ENCODE results near the gene SMTNL2.

The SMTNL2 gene

GRCh38 chr17:4584101-4584916, at the start of gene SMTNL2:
TSS of gene SMTNL2 (plus strand) at chr17:4584529. CDS start at chr17:4584606, 77 bp downstream.
- DNase-seq (ENCODE audit: low read depth in 2 of 2) = no peak

- DNase-seq (ENCODE audit: low read depth in 2 of 2) = no peak
Measured at GRCh38 chr17:4534928-4535666, 49.2 kb upstream of the SMTNL2 start.

DNA sequence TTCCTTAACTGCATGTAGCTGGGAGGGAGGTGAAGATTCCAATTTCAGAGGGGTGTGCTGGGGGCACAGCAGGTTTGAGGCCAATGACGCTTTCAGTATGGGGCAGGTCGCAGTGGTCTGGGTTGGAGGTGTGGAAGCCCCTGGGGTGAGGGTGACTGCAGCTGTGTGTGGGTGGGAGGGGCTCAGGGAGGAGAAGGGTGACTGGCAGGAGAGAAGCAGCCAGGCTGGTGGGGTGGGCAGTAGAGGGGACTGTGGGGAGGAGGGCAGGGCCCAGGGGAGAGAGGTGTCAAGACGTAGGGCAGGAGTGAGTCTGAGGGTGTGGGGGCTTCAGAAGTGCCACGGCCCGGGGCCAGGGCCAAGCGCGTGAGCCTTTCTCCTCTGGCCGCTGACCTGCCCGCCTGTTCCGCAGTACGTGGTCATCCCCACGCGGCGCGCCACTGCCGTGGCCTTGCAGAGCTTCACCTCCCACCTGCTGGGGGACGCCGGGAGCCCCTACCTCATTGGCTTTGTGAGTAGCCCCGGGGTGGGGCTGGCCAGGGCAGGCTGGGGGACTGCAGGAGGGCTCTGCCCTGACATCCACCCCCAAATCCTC, 48.6 kb upstream of the SMTNL2 start:
- no peak for DNase-seq (ENCODE audit: low read depth in 2 of 2)

DNA sequence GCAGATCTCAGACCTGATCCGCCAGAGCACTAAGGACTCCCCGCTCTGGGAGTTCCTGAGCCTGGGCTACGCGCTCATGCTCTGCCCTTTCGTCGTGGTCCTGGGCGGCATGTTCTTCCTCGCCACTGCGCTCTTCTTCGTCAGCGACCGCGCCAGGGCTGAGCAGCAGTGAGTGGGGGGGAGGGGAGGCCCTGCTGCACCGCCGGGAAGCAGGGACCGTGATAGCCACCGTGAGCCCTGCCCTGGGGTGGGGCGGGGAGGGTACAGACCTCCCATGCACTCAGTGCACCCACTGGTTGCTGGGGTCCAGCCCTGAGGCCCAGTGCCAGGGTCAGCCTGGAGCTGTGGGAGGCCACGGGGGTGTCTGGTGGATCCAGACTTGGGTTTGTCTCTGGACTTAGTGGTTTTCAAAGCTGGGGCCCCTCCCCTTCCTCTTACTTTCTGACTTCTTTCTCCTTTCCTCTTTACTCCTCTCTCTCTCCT, 48.0 kb upstream of the SMTNL2 start:
- DNase-seq (ENCODE audit: low read depth in 2 of 2) = no peak

DNA sequence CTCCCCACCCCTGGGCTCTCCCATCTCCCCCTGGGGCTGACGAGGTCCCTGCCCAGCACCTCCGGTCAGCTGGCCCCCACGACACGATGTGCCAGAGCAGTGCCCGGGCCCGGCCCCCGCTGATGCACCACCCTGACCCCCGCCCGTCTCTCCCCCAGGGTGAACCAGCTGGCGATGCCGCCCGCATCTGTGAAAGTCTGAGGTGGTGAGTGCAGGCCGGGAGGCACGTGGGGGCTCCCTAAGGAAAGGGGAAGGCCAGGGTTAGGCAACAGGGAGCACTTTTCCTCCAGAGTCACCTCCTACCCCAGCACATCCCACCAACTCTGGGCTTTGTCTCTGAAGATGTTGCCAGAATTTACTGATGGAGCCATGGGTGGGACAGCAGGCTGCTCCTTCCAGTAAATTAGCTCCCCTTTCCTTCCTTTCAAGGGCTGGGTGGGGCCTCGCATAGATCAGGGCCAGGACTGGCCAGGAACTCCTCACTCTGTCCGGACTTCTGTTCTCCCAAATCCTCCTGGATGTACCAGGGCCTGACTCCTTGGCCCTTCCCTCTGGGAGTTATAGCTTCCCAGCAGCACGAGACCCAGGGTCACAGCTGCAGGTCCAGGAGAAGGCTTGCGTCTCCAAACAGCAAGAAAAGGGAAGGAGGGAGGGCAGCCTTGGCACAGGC, 47.5 kb upstream of the SMTNL2 start:
- DNase-seq (ENCODE audit: low read depth in 2 of 2) = no peak

- no peak for DNase-seq (ENCODE audit: low read depth in 2 of 2)
Measured at GRCh38 chr17:4537451-4538235, 46.7 kb upstream of the SMTNL2 start.

DNA sequence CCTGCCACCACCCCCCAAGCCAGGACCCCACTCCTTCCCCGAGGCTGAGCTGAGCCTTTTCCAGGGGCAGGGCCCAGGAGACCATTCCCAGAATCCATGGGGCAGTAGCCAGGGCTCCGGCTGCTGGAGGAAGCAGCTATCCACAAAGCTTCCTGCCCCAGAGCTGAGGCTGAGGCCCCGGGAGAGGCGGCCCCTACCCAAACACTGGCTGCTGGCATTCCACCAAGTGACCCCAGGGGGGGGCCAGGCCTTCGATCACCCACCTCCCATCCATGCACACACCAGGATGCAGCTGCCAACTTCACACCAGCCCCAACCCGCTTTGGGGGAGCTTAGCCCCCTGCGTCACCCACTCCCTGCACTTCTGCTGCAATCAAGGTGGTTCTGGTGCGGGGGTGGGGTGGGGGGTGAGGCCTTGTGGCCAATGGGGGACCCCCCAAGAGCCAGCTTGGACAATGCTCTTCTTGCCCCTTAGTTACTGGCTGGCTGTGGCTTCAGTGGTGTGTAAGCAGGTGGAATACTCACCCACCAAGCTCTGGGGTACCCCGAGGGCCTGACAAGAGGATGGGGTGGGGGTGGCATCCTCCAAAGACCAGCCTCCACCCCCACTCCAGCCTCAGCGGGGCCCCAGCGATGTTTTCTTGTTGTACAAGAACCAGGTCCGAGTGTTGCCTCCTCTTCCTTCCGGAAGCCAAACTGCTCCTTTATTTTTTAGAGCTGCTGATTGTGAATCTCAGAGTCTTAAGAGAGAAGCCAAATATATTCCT, 45.9 kb upstream of the SMTNL2 start:
- DNase-seq (ENCODE audit: low read depth in 2 of 2) = no peak

DNA sequence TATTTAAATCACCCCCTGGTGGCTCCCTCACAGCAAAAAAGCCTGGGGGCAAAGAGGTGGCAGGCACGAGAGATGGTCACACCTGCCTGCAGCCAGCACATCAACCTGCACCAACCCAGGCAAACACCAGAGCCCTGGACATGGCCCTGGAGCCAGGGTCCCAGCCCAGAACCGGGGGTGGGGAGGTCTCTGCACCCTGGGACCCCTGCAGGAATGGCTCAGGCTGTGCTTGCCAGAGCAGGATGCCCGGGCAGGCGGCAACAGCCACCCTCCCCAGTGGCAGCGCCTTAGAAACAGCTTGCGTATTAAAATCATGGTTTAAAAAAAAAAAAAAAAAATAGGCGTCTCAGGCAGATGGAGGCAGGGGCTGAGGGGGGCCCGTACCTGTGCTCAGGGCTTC, 45.3 kb upstream of the SMTNL2 start:
- DNase-seq (ENCODE audit: low read depth in 2 of 2) = no peak

- no peak for DNase-seq (ENCODE audit: low read depth in 2 of 2)
Measured at GRCh38 chr17:4539576-4540223, 44.6 kb upstream of the SMTNL2 start.

DNA sequence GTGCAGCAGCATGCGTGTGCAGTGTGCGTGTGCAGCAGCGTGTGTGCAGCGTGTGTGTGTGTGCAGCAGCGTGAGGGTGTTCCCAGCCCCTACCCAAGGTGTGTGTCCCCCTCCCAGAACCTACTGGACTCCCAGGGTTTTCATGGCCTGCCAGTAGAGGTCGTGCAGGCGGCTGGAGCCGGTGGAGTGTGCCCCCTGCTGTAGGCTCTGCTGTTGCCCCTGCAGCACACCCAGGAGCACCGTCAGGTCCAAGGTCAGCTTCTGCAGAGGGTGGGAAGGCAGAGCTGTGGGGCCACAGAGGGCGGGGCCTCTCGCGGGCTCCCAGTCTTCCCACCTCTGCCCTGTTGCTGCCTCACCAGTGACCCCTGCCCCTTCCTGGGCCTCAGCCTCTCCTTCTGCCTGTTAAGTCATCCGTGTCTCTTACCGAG, 44.1 kb upstream of the SMTNL2 start:
- no peak for DNase-seq (ENCODE audit: low read depth in 2 of 2)

- no peak for DNase-seq (ENCODE audit: low read depth in 2 of 2)
Measured at GRCh38 chr17:4540687-4541327, 43.5 kb upstream of the SMTNL2 start.

DNA sequence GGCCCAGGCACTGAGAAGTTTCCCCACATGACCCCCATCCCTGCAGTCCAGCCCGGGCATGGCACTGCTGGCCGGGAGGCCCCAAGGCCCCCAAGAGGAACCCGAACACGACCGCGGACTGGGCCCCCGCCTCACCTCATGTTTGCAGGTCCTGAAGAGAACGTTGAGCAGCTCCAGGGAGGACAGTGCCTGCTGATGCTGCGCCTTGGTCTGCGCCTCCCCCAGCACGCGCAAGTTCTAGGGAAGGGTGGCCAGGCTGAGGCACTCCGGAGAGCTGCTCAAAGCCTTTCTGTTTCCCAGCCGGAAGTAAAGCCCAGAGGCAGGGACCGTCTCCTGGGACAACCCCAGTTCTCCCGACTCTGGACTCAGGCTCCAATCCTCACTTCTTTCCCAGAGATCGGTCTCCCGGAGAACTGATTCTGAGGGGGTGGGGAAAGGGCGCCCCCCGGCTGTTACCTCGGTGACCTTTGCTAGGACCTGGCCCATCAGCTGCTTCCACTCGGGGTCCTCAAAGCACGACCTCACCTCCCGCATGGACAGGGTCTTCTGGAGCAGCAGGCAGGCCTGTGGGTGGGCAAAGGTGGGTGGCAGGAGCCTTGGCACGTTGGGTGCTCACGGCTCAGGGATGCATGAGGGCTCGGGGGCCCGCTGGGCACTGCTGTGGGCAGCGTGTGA, 42.9 kb upstream of the SMTNL2 start:
- no peak for DNase-seq (ENCODE audit: low read depth in 2 of 2)

DNA sequence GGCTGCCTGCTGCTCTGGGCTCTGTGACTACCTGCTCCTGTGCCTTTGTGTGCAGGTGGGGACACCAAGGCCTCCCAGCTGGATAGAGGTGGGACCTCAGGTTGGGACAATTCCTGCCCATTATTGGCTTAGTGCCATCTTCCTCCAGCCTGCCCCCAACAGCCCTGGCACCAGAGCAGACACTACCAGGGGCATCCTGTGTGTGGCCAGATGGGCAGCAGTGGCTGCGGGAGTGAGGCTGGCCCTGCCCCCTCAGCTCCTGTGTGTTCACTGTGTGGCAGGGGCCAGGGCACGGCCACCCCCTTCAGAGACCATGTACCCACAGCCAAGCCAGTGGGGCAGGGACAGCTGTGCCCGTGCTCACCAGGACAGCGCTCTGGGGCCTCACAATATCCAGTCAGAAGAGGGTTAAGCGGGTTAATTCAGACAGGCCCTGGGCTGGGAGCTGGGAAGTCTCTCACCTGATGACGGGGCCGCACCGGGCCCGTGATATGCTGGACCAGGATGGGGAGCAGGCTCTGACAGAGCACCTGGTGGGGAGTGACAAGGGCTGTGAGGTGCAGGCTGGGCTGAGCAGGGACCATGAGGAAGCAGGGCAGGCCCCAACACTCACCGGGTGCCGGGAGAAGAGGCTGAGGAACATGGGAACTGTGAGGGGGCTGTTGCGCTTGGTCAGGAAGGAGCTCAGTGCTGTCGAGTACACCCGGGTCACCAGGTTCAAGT, 42.2 kb upstream of the SMTNL2 start:
- no peak for DNase-seq (ENCODE audit: low read depth in 2 of 2)

- DNase-seq (ENCODE audit: low read depth in 2 of 2) = no peak
Measured at GRCh38 chr17:4542726-4543191, 41.6 kb upstream of the SMTNL2 start.

DNA sequence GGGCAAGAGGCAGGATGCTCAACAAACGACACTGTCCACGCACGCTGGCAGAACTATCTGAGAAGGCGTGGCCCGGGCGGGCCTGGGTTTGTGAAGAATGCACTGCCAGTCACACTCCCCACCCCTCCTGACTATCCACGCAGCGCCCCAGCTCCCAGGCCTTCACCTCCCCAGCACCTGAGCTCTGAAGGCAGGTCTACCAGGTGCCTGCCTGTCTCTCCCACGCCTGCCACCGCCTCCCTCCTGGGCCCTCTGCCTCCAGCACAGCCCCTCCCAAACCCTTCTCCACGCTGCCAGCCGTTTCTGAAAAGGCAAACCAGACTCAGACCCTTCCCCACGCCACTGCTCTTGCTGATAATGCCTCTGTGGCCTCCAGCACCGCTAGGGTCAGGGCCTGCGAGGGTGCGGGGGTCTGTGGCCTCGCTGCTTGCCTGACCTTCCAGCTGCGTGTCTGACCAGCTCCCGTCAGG, 40.7 kb upstream of the SMTNL2 start:
- no peak for DNase-seq (ENCODE audit: low read depth in 2 of 2)

DNA sequence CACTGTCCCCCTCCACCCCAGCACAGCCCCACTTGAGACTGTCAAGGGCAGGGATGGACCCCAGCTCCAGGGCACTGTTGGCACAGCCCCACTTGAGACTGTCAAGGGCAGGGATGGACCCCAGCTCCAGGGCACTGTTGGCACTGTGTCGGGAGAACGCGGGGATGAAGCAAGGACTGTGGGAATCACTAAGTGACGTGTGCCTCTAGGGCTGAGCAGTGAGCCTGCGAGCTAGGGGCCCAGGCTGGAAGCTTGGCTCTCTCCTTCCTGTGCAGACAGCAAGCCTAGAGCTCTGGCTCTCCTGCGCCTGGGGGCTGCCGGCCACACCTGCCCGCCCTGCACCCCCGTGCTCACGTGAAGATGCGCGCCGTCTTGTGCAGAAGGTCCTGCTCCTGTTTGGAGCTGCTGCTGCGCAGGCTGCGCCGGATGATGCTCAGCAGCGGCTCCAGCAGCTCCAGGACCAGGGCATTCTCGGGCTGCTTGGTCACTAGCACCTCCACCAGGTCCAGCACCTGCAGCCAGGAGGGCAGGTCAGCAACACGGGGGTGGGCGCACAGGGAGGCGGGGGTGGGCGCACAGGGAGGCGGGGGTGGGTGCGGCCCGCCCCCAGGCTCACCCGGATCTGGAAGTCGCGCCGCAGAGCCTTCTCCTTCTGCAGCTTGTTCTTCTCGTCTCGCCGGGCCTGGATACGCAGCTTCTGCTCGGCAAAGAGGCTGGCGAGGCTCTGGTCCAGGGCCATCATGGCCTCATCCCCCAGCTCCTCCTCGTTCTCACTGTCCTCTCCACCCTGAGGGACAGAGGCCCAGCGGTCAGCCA, 40.0 kb upstream of the SMTNL2 start:
- DNase-seq (ENCODE audit: low read depth in 2 of 2) = no peak

GRCh38 chr17:4544951-4545216, 39.4 kb upstream of the SMTNL2 start:
- DNase-seq (ENCODE audit: low read depth in 2 of 2) = no peak

All from stimulated activated CD4-positive, alpha-beta T cell treated with anti-CD3 and anti-CD28 coated beads, Interleukin-15, amount 100 ng/mL, for 48 hours (primary cell).